ENCODE results near the gene SASH1.
"Not testable (repeated sequence)": the region's sequence is repeated elsewhere in the genome, so short reads cannot be mapped to it uniquely, and the experiment has no call there.

The SASH1 gene

GRCh38 chr6:148329596-148330381 lies 12.8 kb upstream of the SASH1 start:
- no peak for DNase-seq

GRCh38 chr6:148332088-148332487 lies 10.6 kb upstream of the SASH1 start:
- DNase-seq, result no peak

DNA sequence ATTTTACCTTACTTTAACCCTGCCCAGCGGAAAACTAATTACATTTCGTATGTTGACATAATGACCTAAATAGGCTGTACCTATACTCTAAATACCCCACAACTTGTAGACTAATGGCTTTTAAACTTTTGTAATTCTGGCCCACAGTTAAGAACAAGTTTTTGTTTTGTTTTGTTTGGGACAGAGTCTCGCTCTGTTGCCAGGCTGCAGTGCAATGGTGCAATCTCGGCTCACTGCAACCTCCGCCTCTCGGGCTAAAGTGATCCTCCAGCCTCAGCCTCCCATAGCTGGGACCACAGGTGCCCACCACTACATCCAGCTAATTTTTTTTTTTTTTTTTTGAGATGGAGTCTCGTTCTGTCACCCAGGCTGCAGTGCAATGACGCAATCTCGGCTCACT lies 5.7 kb upstream of the SASH1 start:
- no peak for DNase-seq

- no peak for DNase-seq
Observed at GRCh38 chr6:148339766-148340165, 2.9 kb upstream of the SASH1 start.

- DNase-seq, result no peak
Observed at GRCh38 chr6:148340586-148341297, 1.9 kb upstream of the SASH1 start.

- no peak for DNase-seq
Observed at GRCh38 chr6:148342100-148342349, 613 bp upstream of the SASH1 start.

DNA sequence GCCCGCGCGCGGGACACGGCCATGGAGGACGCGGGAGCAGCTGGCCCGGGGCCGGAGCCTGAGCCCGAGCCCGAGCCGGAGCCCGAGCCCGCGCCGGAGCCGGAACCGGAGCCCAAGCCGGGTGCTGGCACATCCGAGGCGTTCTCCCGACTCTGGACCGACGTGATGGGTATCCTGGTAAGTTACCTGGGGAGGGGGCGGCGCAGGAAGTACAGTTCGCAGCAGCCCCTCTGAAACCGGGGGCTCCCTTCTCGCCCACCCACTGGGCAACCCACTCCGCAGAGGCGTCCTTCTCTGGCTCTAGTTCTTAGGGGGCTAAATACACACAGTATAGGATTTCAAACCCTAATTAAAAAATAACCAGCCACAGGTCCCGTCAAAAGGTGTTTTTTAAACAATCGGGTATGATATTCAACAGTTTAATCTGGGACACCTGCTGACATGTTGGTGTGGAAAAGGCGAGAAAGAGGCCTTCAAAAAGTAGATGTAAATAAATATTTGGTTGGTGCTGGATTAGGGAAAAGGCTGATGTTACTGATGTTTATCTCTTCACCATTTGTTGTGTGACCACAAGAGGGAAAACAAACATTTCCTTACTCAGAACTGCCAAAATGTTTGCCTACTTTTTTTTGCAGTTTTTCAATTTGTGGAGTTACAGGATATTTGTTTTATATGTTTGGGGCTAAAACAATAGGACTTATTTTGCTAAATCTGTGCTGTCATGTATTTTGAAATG lies 577 bp downstream of the SASH1 start:
- DNase-seq, result no peak

GRCh38 chr6:148345176-148345575 lies 2.5 kb downstream of the SASH1 start:
- no peak for DNase-seq

DNA sequence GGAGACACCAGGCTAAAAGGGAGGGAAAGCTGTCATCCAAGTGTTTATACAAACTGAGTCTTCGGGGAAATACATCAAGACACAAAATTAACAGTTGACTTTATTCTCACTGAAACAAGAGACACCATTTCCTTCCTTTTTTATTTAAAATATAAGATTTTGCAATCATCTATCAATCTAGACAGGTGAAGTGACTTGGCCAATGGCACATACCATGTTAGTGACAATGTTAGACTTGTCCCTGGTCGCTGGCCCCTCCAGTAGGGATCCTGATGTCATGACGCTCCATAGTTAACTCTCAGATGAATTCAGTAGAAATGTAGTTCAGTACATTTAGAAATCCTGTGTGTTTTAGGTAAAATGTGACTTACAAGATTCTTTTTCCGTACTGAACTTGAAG lies 2.9 kb downstream of the SASH1 start:
- DNase-seq, result no peak

- no peak for DNase-seq
Observed at GRCh38 chr6:148346681-148347440, 4.2 kb downstream of the SASH1 start.

GRCh38 chr6:148347441-148348054 lies 4.9 kb downstream of the SASH1 start:
- DNase-seq, result no peak

DNA sequence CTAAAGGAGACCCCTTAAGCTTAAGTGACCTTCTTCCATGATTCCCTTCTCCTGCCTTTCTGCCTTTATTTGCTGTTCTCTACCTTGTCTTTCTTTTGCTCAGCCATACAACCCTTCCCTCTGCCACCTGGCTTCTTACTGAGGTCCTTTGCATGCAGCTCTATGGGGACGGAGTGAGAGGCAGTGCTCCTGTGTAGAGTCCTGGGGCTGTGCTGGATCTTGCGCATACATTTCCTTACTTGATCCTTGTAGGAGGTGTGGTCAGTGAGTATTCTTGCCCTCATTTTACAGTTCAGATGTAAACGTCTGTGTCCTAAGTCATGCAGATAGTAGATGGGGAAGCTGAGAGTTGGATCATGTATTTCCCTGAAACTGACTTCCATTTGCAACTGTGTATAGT lies 5.7 kb downstream of the SASH1 start:
- no peak for DNase-seq

GRCh38 chr6:148348778-148349177 lies 6.1 kb downstream of the SASH1 start:
- no peak for DNase-seq

GRCh38 chr6:148349466-148349865 lies 6.8 kb downstream of the SASH1 start:
- no peak for DNase-seq

DNA sequence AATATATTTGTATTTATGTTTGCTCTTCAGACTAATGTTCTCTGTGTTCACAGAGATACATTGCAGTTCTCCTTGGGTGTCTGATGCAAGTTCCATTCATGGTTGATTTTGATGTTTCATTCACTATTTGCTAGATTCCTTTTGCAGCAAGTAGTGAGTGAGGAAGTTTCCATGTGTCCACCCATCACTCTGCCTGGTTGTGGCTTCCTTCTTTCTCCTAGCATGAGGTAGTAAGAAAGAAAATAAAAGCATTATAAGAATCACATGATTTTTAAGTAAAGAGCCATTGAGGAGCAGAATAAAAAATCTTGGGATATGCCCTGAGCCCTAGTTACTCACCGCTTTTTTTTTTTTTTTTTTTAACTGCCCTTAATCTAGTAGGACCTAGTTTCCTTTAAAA lies 8.7 kb downstream of the SASH1 start:
- no peak for DNase-seq

DNA sequence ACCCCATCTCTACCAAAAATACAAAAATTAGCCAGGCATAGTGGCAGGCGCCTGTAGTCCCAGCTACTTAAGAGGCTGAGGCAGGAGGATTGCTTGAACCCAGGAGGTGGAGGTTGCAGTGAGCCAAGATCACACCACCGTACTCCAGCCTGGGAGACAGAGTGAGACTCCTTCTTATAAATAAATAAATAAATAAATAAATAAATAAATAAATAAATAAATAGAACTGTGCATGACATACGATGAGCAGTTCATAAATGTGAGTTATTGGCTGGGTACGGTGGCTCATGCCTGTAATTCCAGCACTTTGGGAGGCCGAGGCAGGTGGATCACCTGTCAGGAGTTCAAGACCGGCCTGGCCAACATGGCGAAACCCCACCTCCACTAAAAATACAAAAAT lies 9.8 kb downstream of the SASH1 start:
- not testable (repeated sequence) for DNase-seq

- DNase-seq, result no peak
Observed at GRCh38 chr6:148358196-148358785, 15.7 kb downstream of the SASH1 start.

- DNase-seq, result no peak
Observed at GRCh38 chr6:148359228-148359627, 16.6 kb downstream of the SASH1 start.

DNA sequence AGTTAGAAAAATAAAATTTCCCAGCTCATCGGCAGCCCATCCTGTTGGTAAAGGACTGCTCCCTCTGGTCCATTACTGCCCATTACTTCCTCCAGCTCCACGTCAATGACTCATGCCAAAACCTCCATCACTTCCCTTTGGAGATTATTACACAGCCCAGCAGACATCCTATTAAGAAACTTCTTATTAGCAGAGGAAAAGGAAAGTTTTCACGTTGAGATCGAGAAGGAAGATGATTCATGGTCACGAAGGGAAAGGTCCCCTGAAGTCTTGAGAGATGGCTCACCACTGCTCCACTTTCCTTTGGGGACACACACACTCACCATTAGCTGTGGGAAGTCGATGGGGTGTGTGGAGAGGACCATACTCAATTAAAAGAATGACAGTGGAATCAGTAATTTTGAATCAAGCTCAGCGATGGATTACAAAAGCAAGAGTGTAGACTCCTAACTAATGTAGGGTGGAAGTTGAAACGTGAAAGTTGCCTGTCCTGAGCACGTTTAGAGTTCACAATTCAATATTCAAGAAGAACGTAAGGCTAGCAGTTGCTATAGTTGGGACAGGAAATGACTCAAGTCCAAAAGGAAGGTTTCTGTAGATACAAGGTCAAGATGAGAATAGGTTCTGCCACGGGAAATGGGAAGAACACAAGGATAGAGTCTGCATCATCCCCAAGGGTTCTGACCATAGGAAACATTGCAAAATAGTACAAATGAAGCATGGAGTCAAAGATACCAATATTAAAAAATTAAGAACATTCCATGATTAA lies 21.6 kb downstream of the SASH1 start:
- no peak for DNase-seq

GRCh38 chr6:148365041-148365440 lies 22.4 kb downstream of the SASH1 start:
- no peak for DNase-seq

DNA sequence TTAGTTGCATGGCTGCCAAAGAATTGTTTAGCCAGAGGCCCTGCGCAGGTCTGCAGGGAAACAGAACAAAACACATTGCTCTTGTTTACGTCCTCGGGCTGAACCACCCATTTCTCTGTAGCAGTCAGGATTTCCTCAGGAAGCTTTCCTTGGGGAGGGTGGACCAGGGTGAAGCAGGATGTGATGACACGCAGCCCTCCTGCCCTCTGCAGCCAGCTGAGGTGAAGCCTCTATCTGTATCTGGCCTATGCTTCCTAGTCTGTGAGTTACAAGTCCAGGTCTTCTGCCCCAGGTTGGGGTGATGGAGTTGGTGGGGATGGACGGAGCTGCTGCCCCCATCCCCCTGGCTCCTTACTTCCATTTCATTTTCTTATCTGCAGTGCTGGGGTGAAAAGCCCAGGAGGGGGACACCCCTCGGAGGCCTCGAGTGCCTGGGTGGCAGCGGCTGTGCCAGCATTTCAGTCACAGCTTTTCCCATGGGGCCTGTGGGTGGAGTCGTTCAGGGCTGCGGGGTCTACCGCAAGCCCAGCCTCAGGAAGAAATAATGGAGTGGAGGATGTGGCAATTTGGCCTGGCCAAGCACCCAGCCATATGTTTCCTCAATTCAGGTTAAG lies 24.9 kb downstream of the SASH1 start:
- DNase-seq, result no peak

Measured in NCI-H510A treated with DMSO at 0.1 percent for 48 hours (cell line).